Progenitor cell of endocrine pancreas (in vitro differentiated cells): ENCODE measurements around the gene RALGPS1. TPM values are rescaled to one million over a fixed set of nuclear protein-coding genes. Genes with fewer than 3 reads are reported as not detected.

ENCODE experiments used
- DNase-seq: peaks from one replicate; pipeline ENCODE4 v3.0.0; 2021; ENCODE audit warnings: low spot score; ENCODE audit not compliant: unreplicated experiment
- H3K27ac Mint-ChIP-seq: 2 replicates; pipeline ENCODE4 v1.8.0; 2021; ENCODE audit warnings: mild to moderate bottlenecking, moderate library complexity, mixed read lengths
- H3K27me3 Mint-ChIP-seq: 2 replicates; pipeline ENCODE4 v1.8.0; 2021; ENCODE audit warnings: mixed read lengths
- H3K36me3 Mint-ChIP-seq: 2 replicates; pipeline ENCODE4 v1.8.0; 2022; ENCODE audit warnings: mixed read lengths; ENCODE audit not compliant: insufficient read depth
- H3K4me1 Mint-ChIP-seq: 2 replicates; pipeline ENCODE4 v1.8.0; 2021; ENCODE audit warnings: low read depth, mixed read lengths
- H3K4me3 Mint-ChIP-seq: 2 replicates; pipeline ENCODE4 v1.8.0; 2021; ENCODE audit warnings: low read depth, mild to moderate bottlenecking, moderate library complexity, mixed read lengths
- H3K9me3 Mint-ChIP-seq: 2 replicates; pipeline ENCODE4 v1.8.0; 2021; ENCODE audit warnings: low read depth, mixed read lengths
- CTCF ChIP-seq: fragments of 200-600 bp; sonication (generic); IDR thresholded peaks from one replicate; pipeline ENCODE4 v1.5.0; 2021; ENCODE audit warnings: antibody characterized with exemption, mild to moderate bottlenecking; ENCODE audit not compliant: unreplicated experiment
- total RNA-seq: library from RNA; stranded (reverse); gene quantifications from 2 replicates; pipeline ENCODE4 v1.2.1, GENCODE V29; 2021

Gene RALGPS1
- total RNA-seq, 1 donor from 2014 or later: 39.2 TPM

GRCh38 chr9:127096208-127096607, 181.6 kb downstream of the RALGPS1 start:
- Mint-ChIP-seq H3K36me3 (no peaks in the 10 kb centered on the region), H3K4me1 (no peaks in the 10 kb centered on the region), H3K27me3 (no peaks in the 10 kb centered on the region), H3K4me3 (no peak overlapping the region), H3K9me3 (no peaks in the 10 kb centered on the region), H3K27ac (no peak overlapping the region)
- no peak for DNase-seq
- no peak for TF ChIP-seq CTCF

- Mint-ChIP-seq H3K4me3 (no peak overlapping the region), H3K9me3 (no peaks in the 10 kb centered on the region), H3K36me3 (no peaks in the 10 kb centered on the region), H3K4me1 (no peaks in the 10 kb centered on the region), H3K27ac (no peak overlapping the region), H3K27me3 (no peaks in the 10 kb centered on the region)
- no peak for TF ChIP-seq CTCF
- no peak for DNase-seq
These were observed 183.1 kb downstream of the RALGPS1 start for GRCh38 chr9:127097683-127098082.

GRCh38 chr9:127098916-127099553, 184.5 kb downstream of the RALGPS1 start:
- Mint-ChIP-seq H3K36me3 (no peaks in the 10 kb centered on the region), H3K27me3 (no peaks in the 10 kb centered on the region), H3K4me3 (no peak overlapping the region), H3K9me3 (no peaks in the 10 kb centered on the region), H3K4me1 (no peaks in the 10 kb centered on the region), H3K27ac (no peak overlapping the region)
- no peak for DNase-seq
- no peak for TF ChIP-seq CTCF

GRCh38 chr9:127099664-127100063, 185.1 kb downstream of the RALGPS1 start:
- no peak for DNase-seq
- Mint-ChIP-seq H3K4me1 (peaks cover 1% of the 10 kb centered on the region), H3K36me3 (no peaks in the 10 kb centered on the region), H3K27ac (no peak overlapping the region), H3K4me3 (no peak overlapping the region), H3K27me3 (no peaks in the 10 kb centered on the region), H3K9me3 (no peaks in the 10 kb centered on the region)
- TF ChIP-seq CTCF: no peak

GRCh38 chr9:127102176-127102575, 187.6 kb downstream of the RALGPS1 start:
- Mint-ChIP-seq H3K9me3 (no peaks in the 10 kb centered on the region), H3K36me3 (no peaks in the 10 kb centered on the region)
- TF ChIP-seq CTCF: no peak

More at GRCh38 chr9:127102176-127102575, 187.6 kb downstream of the RALGPS1 start:
- no peak overlapping the region for H3K4me3 Mint-ChIP-seq
- H3K4me1 Mint-ChIP-seq: peaks cover 1% of the 10 kb centered on the region
- no peaks in the 10 kb centered on the region for H3K27me3 Mint-ChIP-seq
- no peak for DNase-seq
- H3K27ac Mint-ChIP-seq: no peak overlapping the region
